Heart left ventricle (tissue), 16 donors: ENCODE measurements around the gene CREBBP. TPM values are rescaled to one million over a fixed set of nuclear protein-coding genes. Genes with fewer than 3 reads are reported as not detected.

Experiments
- ATAC-seq, 4 donors: fragments of 200-7000 bp; cut with Tn5 transposase; one replicate each; pipeline ENCODE4 v1.9.1; 2020 to 2022; ENCODE audit warnings: moderate library complexity in 4 of 4, mild to moderate bottlenecking in 3 of 4, moderate number of reproducible peaks in 1 of 4
- DNase-seq, 5 donors: peaks; one replicate each; pipeline ENCODE4 v3.0.0-alpha.2; 2020
- H3K27ac ChIP-seq, 12 donors: fragments of 200-600 bp; sonication (generic) in 4 of 12; one replicate each; pipeline versions ENCODE4 v1.5.0 to v1.8.0; 2016 to 2022; ENCODE audit warnings: mild to moderate bottlenecking in 2 of 12
- H3K27me3 ChIP-seq, 9 donors: fragments of 200-600 bp; sonication (generic) in 2 of 9; one replicate each; pipeline versions ENCODE4 v1.5.1 to v1.8.0; 2016 to 2022; ENCODE audit warnings: mild to moderate bottlenecking in 3 of 9
- H3K36me3 ChIP-seq, 9 donors: fragments of 200-600 bp; sonication (generic) in 2 of 9; one replicate each; pipeline versions ENCODE4 v1.5.0 to v1.8.0; 2018 to 2022; ENCODE audit warnings: mild to moderate bottlenecking in 2 of 9
- H3K4me1 ChIP-seq, 12 donors: fragments of 200-600 bp; sonication (generic) in 4 of 12; one replicate each; pipeline versions ENCODE4 v1.5.0 to v1.8.0; 2016 to 2022; ENCODE audit warnings: mild to moderate bottlenecking in 3 of 12
- H3K4me3 ChIP-seq, 12 donors: fragments of 200-600 bp; sonication (generic) in 4 of 12; one replicate each; pipeline versions ENCODE4 v1.5.0 to v1.8.0; 2017 to 2022; ENCODE audit warnings: mild to moderate bottlenecking in 9 of 12, moderate library complexity in 4 of 12
- H3K9me3 ChIP-seq, 12 donors: fragments of 200-600 bp; sonication (generic) in 4 of 12; one replicate each; pipeline versions ENCODE4 v1.5.0 to v1.8.0; 2016 to 2022; ENCODE audit warnings: mild to moderate bottlenecking in 1 of 12
- CTCF ChIP-seq, 12 donors: fragments of 200-600 bp; sonication (generic) in 4 of 12; IDR thresholded peaks; one replicate each; pipeline versions ENCODE4 v1.5.0 to v1.8.0; 2018 to 2022; ENCODE audit warnings: antibody characterized with exemption in 12 of 12, mild to moderate bottlenecking in 5 of 12
- POLR2A ChIP-seq, 2 donors: fragments of 450-650 bp; IDR thresholded peaks; one replicate each; pipeline ENCODE4 v1.6.1; 2017; ENCODE audit warnings: antibody characterized with exemption in 2 of 2, mild to moderate bottlenecking in 2 of 2, moderate library complexity in 2 of 2
- WGBS, 4 donors: extraction: QIAGEN DNeasy Blood & Tissue Kit in 2 of 4; methylation state at CpG; one replicate each; pipeline versions ENCODE4 v1.1.5 to v1.1.7; 2013 to 2018; 5-methylcytosine and 5-hydroxymethylcytosine counted together
- intact Hi-C, 10 donors: fragments of 100-400 bp; cut with DNase I; formaldehyde crosslinking; loops; one replicate each; pipeline versions ENCODE4 v1.11.1 to v1.14.2; 2022
- polyA plus RNA-seq, 2 donors: library from polyadenylated mRNA; stranded (reverse); fragments of 200-250 nt; gene quantifications; one replicate each; pipeline ENCODE4 v1.2.3, GENCODE V29; 2013
- total RNA-seq, 9 donors: library from RNA; depleted of rRNA in 2 of 9; stranded (reverse); fragments of >200 nt in 2 of 9; fragmentation: NEBNext Ultra II Directional in 3 of 9; extraction: Animal tissue kit (Norgen Biotek cat#: 25700) in 3 of 9; gene quantifications; one replicate each; pipeline versions ENCODE4 v1.1.0 to v1.2.4, GENCODE V29; 2016 to 2023
- donor health status: ischemic (EF 13 %, LVEDD 7.1; RV severe dilation, severe dysfunction).
- donor health status: healthy with polysubstance abuse.
- donor health status: DM: no; HTN: yes; CAD: no.
- donor health status: DM: no; HTN: no; CAD: no.
- donor health status: ischemic (EF 25% LVEDD 6.9; RV normal size, moderate dysfunction).
- donor health status: ischemic (EF 25% LVEDD 5.7; RV mildly dilated, moderate dysfunction).
- donor health status: healthy.
- donor health status: DM: yes; HTN: yes; CAD: no.
- donor health status: ischemic (EF 35%, LVEDD 5.7; RV mildly dilated, moderate dysfunction).
- donor health status: nonischemic (EF 11% LVEDD 7.7; RV severe dilation, severe dysfunction).
- donor health status: DM: yes; HTN: yes; CAD: no.
- donor health status: PGD.
- donor health status: ischemic (EF 29% LVEDD 5.4; RV normal size, mild dysfunction).
- donor health status: nonischemic (EF 23%, LVEDD 6.1; RV moderate dilation, normal function).

The CREBBP gene
- total and polyA plus RNA-seq, 11 donors, result 17.1 to 77.6 (median 39.6) TPM

- WGBS, 4 donors, result 36 to 49% (median 40%) methylated on average over 10 of the region's 10 CpGs
- intact Hi-C loops, result loop anchor here in 2 of 10 donors (5.0 to 10.0 kb wide), 2 partner anchors 74 to 77 kb away; no protein-coding TSS in a partner anchor
Measured at GRCh38 chr16:3797904-3798811, 82.4 kb downstream of the CREBBP start.

GRCh38 chr16:3797473-3797872, 83.0 kb downstream of the CREBBP start:
- 19 to 28% (median 26%) methylated on average over 1 of the region's 1 CpG for WGBS, 4 donors

More at GRCh38 chr16:3797904-3798811, 82.4 kb downstream of the CREBBP start:
- no peaks in the 10 kb centered on the region for H3K27me3 ChIP-seq
- H3K9me3 ChIP-seq, result no peaks in the 10 kb centered on the region
- peak overlapping the region in 1 of 12 donors; percentile 11 for H3K27ac ChIP-seq
- ATAC-seq, result no peak
- H3K4me3 ChIP-seq, result peak overlapping the region in 1 of 12 donors; percentile 9
- DNase-seq, result no peak
- peaks cover 0 to 71% (median 46%) of the 10 kb centered on the region in 12 donors for H3K4me1 ChIP-seq
- no peak for TF ChIP-seq CTCF (IDR thresholded peaks at IDR 0.05)
- no peak for TF ChIP-seq POLR2A (IDR thresholded peaks at IDR 0.05)
- peaks cover 0 to 6% (median 0%) of the 10 kb centered on the region in 9 donors for H3K36me3 ChIP-seq

GRCh38 chr16:3793161-3793576, 87.3 kb downstream of the CREBBP start:
- Histone ChIP-seq H3K36me3 (peaks cover 0 to 49% (median 44%) of the 10 kb centered on the region in 9 donors), H3K27ac (peak overlapping the region; percentile 19 to 72 (median 52)), H3K9me3 (no peaks in the 10 kb centered on the region), H3K27me3 (no peaks in the 10 kb centered on the region), H3K4me1 (peaks cover 0 to 60% (median 44%) of the 10 kb centered on the region in 12 donors), H3K4me3 (peak overlapping the region in 3 of 12 donors; percentile 3 to 38 (median 8))
- ATAC-seq, result peak; percentile 60 to 90 (median 88)
- TF ChIP-seq POLR2A (IDR thresholded peaks at IDR 0.05), result peak in 1 of 2 donors; percentile 21
- peak in 9 of 12 donors; percentile 6 to 51 (median 28) for TF ChIP-seq CTCF (IDR thresholded peaks at IDR 0.05)
- intact Hi-C loops, result loop anchor here in 4 of 10 donors (2.0 to 10.0 kb wide), 4 partner anchors 30 to 84 kb away; no protein-coding TSS in a partner anchor
- WGBS, 4 donors, result 28 to 38% (median 33%) methylated on average over 16 of the region's 16 CpGs
- DNase-seq, result peak in 4 of 5 donors; percentile 57 to 67 (median 60)

More at GRCh38 chr16:3797473-3797872, 83.0 kb downstream of the CREBBP start:
- no peaks in the 10 kb centered on the region for H3K9me3 ChIP-seq
- peak overlapping the region in 1 of 12 donors; percentile 11 for H3K27ac ChIP-seq
- DNase-seq (no peak), ATAC-seq (no peak)
- intact Hi-C loops, result loop anchor here in 2 of 10 donors (5.0 to 10.0 kb wide), 2 partner anchors 75 to 77 kb away; no protein-coding TSS in a partner anchor
- TF ChIP-seq CTCF (IDR thresholded peaks at IDR 0.05), result no peak
- TF ChIP-seq POLR2A (IDR thresholded peaks at IDR 0.05), result no peak
- peaks cover 0 to 78% (median 52%) of the 10 kb centered on the region in 12 donors for H3K4me1 ChIP-seq
- peaks cover 0 to 13% (median 6%) of the 10 kb centered on the region in 9 donors for H3K36me3 ChIP-seq
- no peak overlapping the region for H3K4me3 ChIP-seq
- no peaks in the 10 kb centered on the region for H3K27me3 ChIP-seq
